HepG2 (cell line): ENCODE measurements around the gene UGT1A4. TPM values are rescaled to one million over a fixed set of nuclear protein-coding genes. Genes with fewer than 3 reads are reported as not detected.
A peak's percentile ranks its signal among the peaks of the same experiment; 100 is the strongest.

Experiments used
- ATAC-seq: fragments of 200-7000 bp; cut with Tn5 transposase; 3 replicates; pipeline ENCODE4 v1.9.1; 2020; ENCODE audit warnings: mild to moderate bottlenecking, moderate library complexity
- BruUV-seq: library from RNA; stranded (reverse); fragments of 400-500 nt; replicated peaks from 2 replicates; lab custom pipeline; 2021; lab: Mats Ljungman, UMichigan
- CTCF ChIA-PET: fragments of 300-600 bp; formaldehyde crosslinking; extraction: SDS; loops from one replicate; lab custom pipeline; 2021; ENCODE audit warnings: low total read pairs, inconsistent platforms, low intra/inter-chr PET ratio; lab: Yijun Ruan, JAX
- POLR2A ChIA-PET: fragments of 350-600 bp; sonication (Branson Sonifier 250); formaldehyde crosslinking; loops from one replicate; lab custom pipeline; 2020; ENCODE audit warnings: antibody characterized with exemption, inconsistent platforms; lab: Yijun Ruan, JAX
- DNase-seq: peaks from one replicate; pipeline ENCODE4 v3.0.0-alpha.2; 2015; ENCODE audit warnings: low spot score
- FAIRE-seq: peaks from 3 replicates; lab custom pipeline; 2011; peaks lifted over from hg19 to GRCh38; lab: Jason Lieb, UNC
- H2AFZ ChIP-seq: one replicate; pipeline ENCODE4 v1.6.1; 2011; ENCODE audit warnings: low read length, inconsistent platforms
- H3K27ac ChIP-seq: fragments of 300-600 bp; 3 replicates; pipeline ENCODE4 v1.8.0; 2011; ENCODE audit warnings: mixed run types, mild to moderate bottlenecking, mixed read lengths, low read length, inconsistent platforms; ENCODE audit not compliant: insufficient read depth; ENCODE audit errors: extremely low read length
- H3K27me3 ChIP-seq, 2 experiments: fragments of 200-600 bp in 1 of 2; 2 replicates in 1 of 2; 3 replicates in 1 of 2; pipeline versions ENCODE4 v1.6.0 to v1.8.0; 2011; ENCODE audit warnings: low read length in 2 of 2, mild to moderate bottlenecking in 2 of 2, moderate library complexity in 2 of 2, inconsistent platforms in 1 of 2; ENCODE audit not compliant: insufficient read depth in 2 of 2, control insufficient read depth in 1 of 2
- H3K36me3 ChIP-seq, 2 experiments: fragments of 200-600 bp in 1 of 2; replicated peaks in 1 of 2; 2 replicates in 1 of 2; 3 replicates in 1 of 2; pipeline versions ENCODE4 v1.5.1 to v1.8.0; 2011; ENCODE audit warnings: low read length in 2 of 2, inconsistent platforms in 1 of 2; ENCODE audit not compliant: insufficient read depth in 2 of 2, control insufficient read depth in 1 of 2
- H3K4me1 ChIP-seq: 2 replicates; pipeline ENCODE4 v1.5.1; 2012; ENCODE audit warnings: low read length, inconsistent platforms; ENCODE audit not compliant: insufficient read depth
- H3K4me2 ChIP-seq: 2 replicates; pipeline ENCODE4 v1.6.0; 2011; ENCODE audit warnings: low read depth, low read length, inconsistent platforms
- H3K4me3 ChIP-seq, 3 experiments: fragments of 200-600 bp in 1 of 3; sonication (generic), shearing (Covaris generic) in 1 of 3; replicated peaks in 1 of 3; 2 replicates each; pipeline ENCODE4 v1.5.1; 2011 to 2016; ENCODE audit warnings: low read length in 3 of 3, inconsistent platforms in 2 of 3, low read depth in 2 of 3, mild to moderate bottlenecking in 2 of 3, control low read depth in 1 of 3, mixed read lengths in 1 of 3; ENCODE audit not compliant: insufficient read depth in 1 of 3
- H3K79me2 ChIP-seq: one replicate; pipeline ENCODE4 v1.6.1; 2011; ENCODE audit warnings: low read length, inconsistent platforms; ENCODE audit not compliant: insufficient read depth
- H3K9ac ChIP-seq: 2 replicates; pipeline ENCODE4 v1.6.0; 2011; ENCODE audit warnings: mild to moderate bottlenecking, low read depth, low read length, inconsistent platforms; ENCODE audit not compliant: insufficient read depth
- H3K9me3 ChIP-seq: 2 replicates; pipeline ENCODE4 v1.5.1; 2012; ENCODE audit warnings: mild to moderate bottlenecking, low read length
- H4K20me1 ChIP-seq: 2 replicates; pipeline ENCODE4 v1.6.0; 2011; ENCODE audit warnings: inconsistent platforms, mild to moderate bottlenecking, low read length, moderate library complexity; ENCODE audit not compliant: insufficient read depth
- ARNT2 ChIP-seq: sonication (generic); formaldehyde crosslinking; IDR thresholded peaks from 2 replicates; pipeline ENCODE4 v1.8.0; 2022; ENCODE audit warnings: mild to moderate bottlenecking, low read depth, missing genetic modification reagents, moderate library complexity
- FOXA3 ChIP-seq: IDR thresholded peaks from 2 replicates; pipeline ENCODE4 v1.6.1; 2016; ENCODE audit warnings: missing genetic modification reagents, missing compliant biosample characterization
- HHEX ChIP-seq: IDR thresholded peaks from 2 replicates; pipeline ENCODE4 v1.6.1; 2016; ENCODE audit warnings: control low read depth
- HOXA7 ChIP-seq: sonication (generic); formaldehyde crosslinking; IDR thresholded peaks from 2 replicates; pipeline ENCODE4 v1.8.1; 2022; ENCODE audit warnings: mild to moderate bottlenecking, missing genetic modification reagents, moderate library complexity
- KDM6A ChIP-seq: IDR thresholded peaks from 2 replicates; pipeline ENCODE4 v1.6.1; 2016; ENCODE audit warnings: low read depth
- MED8 ChIP-seq: sonication (generic); formaldehyde crosslinking; IDR thresholded peaks from 2 replicates; pipeline ENCODE4 v1.8.1; 2023; ENCODE audit warnings: mild to moderate bottlenecking, missing genetic modification reagents; ENCODE audit not compliant: insufficient replicate concordance
- MIXL1 ChIP-seq: IDR thresholded peaks from 2 replicates; pipeline ENCODE4 v1.6.1; 2016
- MNT ChIP-seq: fragments of 450-650 bp; IDR thresholded peaks from 2 replicates; pipeline ENCODE4 v1.6.1; 2016
- MTF2 ChIP-seq: sonication (generic); formaldehyde crosslinking; IDR thresholded peaks from 2 replicates; pipeline ENCODE4 v1.5.0; 2020; ENCODE audit warnings: missing genetic modification reagents, borderline replicate concordance
- SATB2 ChIP-seq: sonication (generic); formaldehyde crosslinking; IDR thresholded peaks from 2 replicates; pipeline ENCODE4 v1.5.0; 2020; ENCODE audit warnings: missing genetic modification reagents
- SRSF9 ChIP-seq: fragments of 200-400 bp; formaldehyde crosslinking; IDR thresholded peaks from 2 replicates; pipeline ENCODE4 v1.6.1; 2018; ENCODE audit warnings: borderline replicate concordance, mild to moderate bottlenecking, low read depth, low read length; ENCODE audit not compliant: insufficient read depth, poor library complexity, severe bottlenecking
- TMF1 ChIP-seq: sonication (generic); formaldehyde crosslinking; IDR thresholded peaks from 2 replicates; pipeline ENCODE4 v1.8.1; 2022; ENCODE audit warnings: low read depth, missing genetic modification reagents
- ZBTB44 ChIP-seq: sonication (generic); formaldehyde crosslinking; IDR thresholded peaks from 2 replicates; pipeline ENCODE4 v1.4.0; 2020; ENCODE audit warnings: missing genetic modification reagents
- ZFP62 ChIP-seq: sonication (generic); formaldehyde crosslinking; IDR thresholded peaks from 2 replicates; pipeline ENCODE4 v1.4.0; 2020; ENCODE audit warnings: missing genetic modification reagents
- ZNF136 ChIP-seq: sonication (generic); formaldehyde crosslinking; IDR thresholded peaks from 2 replicates; pipeline ENCODE4 v1.8.1; 2022; ENCODE audit warnings: low read depth, mild to moderate bottlenecking, moderate library complexity, missing genetic modification reagents
- ZNF615 ChIP-seq: sonication (generic); formaldehyde crosslinking; IDR thresholded peaks from 2 replicates; pipeline ENCODE4 v1.5.0; 2020; ENCODE audit warnings: mild to moderate bottlenecking, missing genetic modification reagents, borderline replicate concordance
- WGBS: methylation state at CpG from one replicate; pipeline ENCODE4 v1.1.6; 2017; ENCODE audit warnings: low lambda C conversion rate; 5-methylcytosine and 5-hydroxymethylcytosine counted together
- in situ Hi-C: cut with HindIII; loops from 2 replicates; pipeline ENCODE4 v1.10.0; 2017; ENCODE audit warnings: low pct_unique_long_range_greater_than_20kb; ENCODE audit not compliant: extremely low pct_ligation_motif_present
- intact Hi-C: fragments of 100-400 bp; cut with micrococcal nuclease; formaldehyde crosslinking; loops from one replicate; pipeline ENCODE4 v1.10.0; 2022; ENCODE audit not compliant: unreplicated experiment
- polyA plus RNA-seq, 8 experiments: library from polyadenylated mRNA; depleted of rRNA in 3 of 8; stranded (reverse) in 7 of 8; unstranded in 1 of 8; fragments of >200 nt; fragmentation: Illumina TruSeq in 4 of 8; extraction: Trizol in 4 of 8; gene quantifications; 2 replicates each; pipeline versions ENCODE4 v1.2.1 to v1.2.3, GENCODE V29; 2011 to 2016; ENCODE audit warnings: low read depth in 4 of 8, missing spikeins in 1 of 8, mixed read lengths in 1 of 8; ENCODE audit not compliant: insufficient read depth in 1 of 8
- total RNA-seq, 5 experiments: library from RNA; depleted of rRNA; stranded (reverse); fragments of >200 nt; fragmentation: Illumina TruSeq; extraction: Trizol; gene quantifications; 2 replicates each; pipeline ENCODE4 v1.2.3, GENCODE V29; 2016; ENCODE audit warnings: low read depth in 1 of 5

UGT1A4 gene
- total and polyA plus RNA-seq, 2 of the 13 experiments (the other 11 are each of a cell fraction or from before 2014, with no cell fraction given): not detected

GRCh38 chr2:233810385-233810784 lies 91.8 kb downstream of the UGT1A4 start:
- Histone ChIP-seq H3K79me2 (no peaks in the 10 kb centered on the region), H3K9me3 (no peaks in the 10 kb centered on the region), H3K9ac (no peak overlapping the region), H3K4me3 (no peak overlapping the region), H3K4me1 (no peaks in the 10 kb centered on the region), H2AFZ (no peak overlapping the region), H3K27me3 (peaks cover 0 to 38% of the 10 kb centered on the region in 2 experiments; a peak in 3 of 5 replicates), H3K4me2 (no peak overlapping the region), H4K20me1 (no peaks in the 10 kb centered on the region), H3K27ac (no peak overlapping the region), H3K36me3 (no peaks in the 10 kb centered on the region)
- TF ChIP-seq MTF2 (CRISPR knock-in tag) (no peak), MNT (peak; percentile 85), KDM6A (no peak), HOXA7 (CRISPR knock-in tag) (no peak)
- CTCF ChIA-PET: no interaction called here
- FAIRE-seq (no peak), DNase-seq (no peak), ATAC-seq (no peak)
- intact Hi-C loops: no loop called here
- POLR2A ChIA-PET: no interaction called here
- no TSS peak for BruUV-seq
- WGBS: 67% methylated on average over 6 of the region's 6 CpGs
- in situ Hi-C loops: no loop called here

GRCh38 chr2:233811087-233811486 lies 92.6 kb downstream of the UGT1A4 start:
- CTCF ChIA-PET: no interaction called here
- no peak overlapping the region for H3K27ac ChIP-seq
- H3K4me1 ChIP-seq: no peaks in the 10 kb centered on the region
- FAIRE-seq (no peak), DNase-seq (no peak), ATAC-seq (no peak)
- H3K4me3 ChIP-seq: no peak overlapping the region
- no peaks in the 10 kb centered on the region for H4K20me1 ChIP-seq
- H3K27me3 ChIP-seq: peaks cover 0 to 38% of the 10 kb centered on the region in 2 experiments; a peak in 3 of 5 replicates
- no peak overlapping the region for H3K9ac ChIP-seq
- 42% methylated on average over 4 of the region's 4 CpGs for WGBS
- H3K9me3 ChIP-seq: no peaks in the 10 kb centered on the region
- H3K4me2 ChIP-seq: no peak overlapping the region
- POLR2A ChIA-PET: no interaction called here
- H3K79me2 ChIP-seq: no peaks in the 10 kb centered on the region
- in situ Hi-C loops (no loop called here), intact Hi-C loops (no loop called here)
- H3K36me3 ChIP-seq: no peaks in the 10 kb centered on the region
- TF ChIP-seq MED8 (no peak), SATB2 (CRISPR knock-in tag) (no peak), MIXL1 (CRISPR knock-in tag) (no peak), ZBTB44 (CRISPR knock-in tag) (no peak), ZNF136 (CRISPR knock-in tag) (no peak), HHEX (CRISPR knock-in tag) (no peak), SRSF9 (no peak), TMF1 (CRISPR knock-in tag) (no peak), ZFP62 (CRISPR knock-in tag) (no peak), ARNT2 (CRISPR knock-in tag) (no peak), ZNF615 (CRISPR knock-in tag) (no peak), FOXA3 (no peak)
- no TSS peak for BruUV-seq
- H2AFZ ChIP-seq: no peak overlapping the region
